Measurements from ENCODE around the gene STIMATE. TPM values are rescaled to one million over a fixed set of nuclear protein-coding genes. Genes with fewer than 3 reads are reported as not detected.

Gene STIMATE
- total RNA-seq, 4 donors from 2014 or later, result 8.2 to 33.0 (median 16.4) TPM

GRCh38 chr3:52891164-52891563 lies 6.2 kb downstream of the STIMATE start:
- H3K9me3 ChIP-seq, result no peaks in the 10 kb centered on the region
- peak overlapping the region in 1 of 4 donors; percentile 18 for H3K27ac ChIP-seq
- peaks cover 1 to 49% (median 24%) of the 10 kb centered on the region in 4 donors for H3K4me1 ChIP-seq
- WGBS, 2 donors (ENCODE audit: low coverage in 1 of 2), result 64 to 76% methylated on average over 3 to 9 of the region's 9 CpGs
- H3K36me3 ChIP-seq, result no peaks in the 10 kb centered on the region
- H3K4me3 ChIP-seq, result no peak overlapping the region
- no peaks in the 10 kb centered on the region for H3K27me3 ChIP-seq
- in situ Hi-C loops (cut with MboI; ENCODE audit: low pct_ligation_motif_present in 1 of 4, low pct_unique_long_range_greater_than_20kb in 1 of 4, low sequenced_read_pairs in 3 of 4), result no loop called here
- TF ChIP-seq CTCF (IDR thresholded peaks at IDR 0.05), result no peak
- no peak for TF ChIP-seq POLR2A (IDR thresholded peaks at IDR 0.05)
- TF ChIP-seq POLR2AphosphoS5 (IDR thresholded peaks at IDR 0.05), result no peak
- TF ChIP-seq EP300 (IDR thresholded peaks at IDR 0.05; ENCODE audit: low read depth), result no peak
- intact Hi-C loops (cut with DNase I; ENCODE audit: low total_unique reads), result no loop called here
- no peak for DNase-seq

DNA sequence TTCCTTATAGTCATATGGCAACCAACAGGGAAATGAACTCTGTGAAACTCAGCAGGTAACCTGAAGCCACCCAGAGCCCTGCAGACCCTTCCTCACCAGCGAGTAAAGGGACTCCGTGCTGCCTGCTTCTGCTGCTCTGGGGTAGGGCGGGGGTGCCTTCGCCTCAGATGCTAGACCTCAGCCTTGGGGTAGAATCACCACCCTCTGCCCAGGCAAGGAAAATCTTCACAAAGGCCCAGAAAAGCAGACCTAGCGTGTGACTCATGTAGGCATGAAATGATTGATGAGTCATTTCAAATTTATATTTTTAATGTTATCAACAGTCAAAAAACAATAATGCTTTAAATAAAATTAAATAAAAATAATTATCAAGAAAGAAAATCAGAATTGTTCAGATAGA lies 6.6 kb downstream of the STIMATE start:
- 91 to 100% methylated on average over 1 to 5 of the region's 5 CpGs for WGBS, 2 donors (ENCODE audit: low coverage in 1 of 2)
- H3K4me3 ChIP-seq, result no peak overlapping the region
- in situ Hi-C loops (cut with MboI; ENCODE audit: low pct_ligation_motif_present in 1 of 4, low pct_unique_long_range_greater_than_20kb in 1 of 4, low sequenced_read_pairs in 3 of 4), result no loop called here
- peaks cover 0 to 44% (median 21%) of the 10 kb centered on the region in 4 donors for H3K4me1 ChIP-seq
- intact Hi-C loops (cut with DNase I; ENCODE audit: low total_unique reads), result no loop called here
- DNase-seq, result no peak
- no peaks in the 10 kb centered on the region for H3K36me3 ChIP-seq
- no peak for TF ChIP-seq POLR2AphosphoS5 (IDR thresholded peaks at IDR 0.05)
- no peak for TF ChIP-seq POLR2A (IDR thresholded peaks at IDR 0.05)
- TF ChIP-seq EP300 (IDR thresholded peaks at IDR 0.05; ENCODE audit: low read depth), result no peak
- TF ChIP-seq CTCF (IDR thresholded peaks at IDR 0.05), result no peak
- no peaks in the 10 kb centered on the region for H3K27me3 ChIP-seq
- no peaks in the 10 kb centered on the region for H3K9me3 ChIP-seq
- H3K27ac ChIP-seq, result no peak overlapping the region

DNA sequence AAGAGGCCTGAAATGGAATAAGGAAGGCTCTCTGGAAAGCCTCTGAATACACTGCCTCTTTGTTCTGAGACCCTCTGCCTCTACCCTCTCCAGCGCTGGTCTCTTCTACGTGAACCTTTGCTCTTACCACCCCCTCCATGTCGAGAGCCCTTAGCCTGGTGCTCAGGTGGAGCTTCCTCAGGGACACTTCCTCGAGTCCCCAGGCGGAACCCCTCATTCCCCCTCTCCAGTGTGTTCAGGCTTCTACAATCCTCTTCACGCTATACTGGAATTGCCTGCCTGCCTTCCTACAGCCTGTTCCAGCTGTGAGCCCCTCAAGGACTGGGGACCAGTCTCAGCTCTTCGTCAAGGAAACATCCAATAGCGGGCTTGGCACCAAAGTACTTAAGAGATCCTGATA lies 7.4 kb downstream of the STIMATE start:
- in situ Hi-C loops (cut with MboI; ENCODE audit: low pct_ligation_motif_present in 1 of 4, low pct_unique_long_range_greater_than_20kb in 1 of 4, low sequenced_read_pairs in 3 of 4) (no loop called here), intact Hi-C loops (cut with DNase I; ENCODE audit: low total_unique reads) (no loop called here)
- no peak for DNase-seq
- no peaks in the 10 kb centered on the region for H3K9me3 ChIP-seq
- peaks cover 0 to 37% (median 16%) of the 10 kb centered on the region in 4 donors for H3K4me1 ChIP-seq
- H3K36me3 ChIP-seq, result no peaks in the 10 kb centered on the region
- TF ChIP-seq CTCF (IDR thresholded peaks at IDR 0.05) (no peak), EP300 (IDR thresholded peaks at IDR 0.05; ENCODE audit: low read depth) (no peak), POLR2A (IDR thresholded peaks at IDR 0.05) (no peak), POLR2AphosphoS5 (IDR thresholded peaks at IDR 0.05) (no peak)
- WGBS, 2 donors (ENCODE audit: low coverage in 1 of 2), result 88 to 93% methylated on average over 7 to 8 of the region's 8 CpGs
- no peak overlapping the region for H3K27ac ChIP-seq
- no peaks in the 10 kb centered on the region for H3K27me3 ChIP-seq
- H3K4me3 ChIP-seq, result no peak overlapping the region

DNA sequence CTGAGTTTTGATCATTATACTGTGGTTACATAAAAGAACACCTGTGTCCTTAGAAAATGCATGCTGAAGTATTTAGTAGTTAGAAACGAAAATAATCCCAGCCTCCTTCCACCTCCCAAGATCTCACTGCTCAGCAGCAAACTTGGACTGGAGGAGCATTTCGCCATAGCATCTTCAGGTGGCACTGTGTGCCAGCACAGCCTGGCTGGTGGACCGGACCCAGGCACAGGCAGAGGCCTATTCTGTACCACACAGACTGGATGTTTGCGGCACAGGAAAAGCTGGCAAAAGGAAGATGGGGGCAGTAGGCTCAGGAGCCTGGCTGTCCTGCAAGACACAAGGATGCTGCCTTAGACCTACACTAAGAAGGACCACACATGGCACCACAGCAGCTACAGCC lies 10.2 kb downstream of the STIMATE start:
- in situ Hi-C loops (cut with MboI; ENCODE audit: low pct_ligation_motif_present in 1 of 4, low pct_unique_long_range_greater_than_20kb in 1 of 4, low sequenced_read_pairs in 3 of 4), result no loop called here
- 88 to 96% methylated on average over 4 of the region's 4 CpGs for WGBS, 2 donors (ENCODE audit: low coverage in 1 of 2)

More for the DNA sequence above, 10.2 kb downstream of the STIMATE start:
- TF ChIP-seq POLR2AphosphoS5 (IDR thresholded peaks at IDR 0.05), result no peak
- no peak for TF ChIP-seq EP300 (IDR thresholded peaks at IDR 0.05; ENCODE audit: low read depth)
- TF ChIP-seq CTCF (IDR thresholded peaks at IDR 0.05), result no peak
- no peak for TF ChIP-seq POLR2A (IDR thresholded peaks at IDR 0.05)
- H3K9me3 ChIP-seq, result no peaks in the 10 kb centered on the region
- no peak overlapping the region for H3K4me3 ChIP-seq
- no peak for DNase-seq
- H3K36me3 ChIP-seq, result no peaks in the 10 kb centered on the region
- intact Hi-C loops (cut with DNase I; ENCODE audit: low total_unique reads), result no loop called here
- H3K27me3 ChIP-seq, result no peaks in the 10 kb centered on the region
- no peak overlapping the region for H3K27ac ChIP-seq
- peaks cover 0 to 11% (median 5%) of the 10 kb centered on the region in 4 donors for H3K4me1 ChIP-seq
